HepG2 (cell line): Measurements from ENCODE around the gene ETFDH. TPM values are rescaled to one million over a fixed set of nuclear protein-coding genes. Genes with fewer than 3 reads are reported as not detected.

Source experiments
- AKAP8 ChIP-seq: sonication (generic); formaldehyde crosslinking; IDR thresholded peaks from 2 replicates; pipeline ENCODE4 v1.5.1; 2020; ENCODE audit warnings: mild to moderate bottlenecking, missing genetic modification reagents
- ATF5 ChIP-seq: sonication (generic); formaldehyde crosslinking; IDR thresholded peaks from 2 replicates; pipeline ENCODE4 v1.4.0; 2020; ENCODE audit warnings: mild to moderate bottlenecking, low read depth, missing genetic modification reagents
- BHLHE40 ChIP-seq: IDR thresholded peaks from 2 replicates; pipeline ENCODE4 v1.6.1; 2011; ENCODE audit warnings: low read length, improper control_type of control experiment
- CENPBD1 ChIP-seq: sonication (generic); formaldehyde crosslinking; IDR thresholded peaks from 2 replicates; pipeline ENCODE4 v1.8.0; 2022; ENCODE audit warnings: missing genetic modification reagents, low read depth, mild to moderate bottlenecking, borderline replicate concordance
- EED ChIP-seq: sonication (generic); formaldehyde crosslinking; IDR thresholded peaks from 2 replicates; pipeline ENCODE4 v1.5.0; 2020; ENCODE audit warnings: mild to moderate bottlenecking, missing genetic modification reagents
- MTA1 ChIP-seq: sonication (generic); formaldehyde crosslinking; IDR thresholded peaks from 2 replicates; pipeline ENCODE4 v1.4.0; 2020; ENCODE audit warnings: missing genetic modification reagents, mild to moderate bottlenecking, borderline replicate concordance
- NFIC ChIP-seq: IDR thresholded peaks from 2 replicates; pipeline ENCODE4 v1.6.1; 2012; ENCODE audit warnings: mild to moderate bottlenecking, low read length, inconsistent platforms
- NKX3-1 ChIP-seq: sonication (generic); formaldehyde crosslinking; IDR thresholded peaks from 2 replicates; pipeline ENCODE4 v1.5.0; 2020; ENCODE audit warnings: missing genetic modification reagents
- RFX5 ChIP-seq: IDR thresholded peaks from 2 replicates; pipeline ENCODE4 v1.6.1; 2011; ENCODE audit warnings: low read depth, low read length, improper control_type of control experiment
- SOX5 ChIP-seq: IDR thresholded peaks from 2 replicates; pipeline ENCODE4 v1.6.1; 2016; ENCODE audit warnings: borderline replicate concordance
- SOX6 ChIP-seq, 2 experiments: fragments of 450-650 bp in 1 of 2; sonication (generic) in 1 of 2; formaldehyde crosslinking in 1 of 2; IDR thresholded peaks; 2 replicates each; pipeline versions ENCODE4 v1.4.0 to v1.6.1; 2017 to 2020; ENCODE audit warnings: antibody characterized with exemption in 1 of 2, mild to moderate bottlenecking in 1 of 2, missing genetic modification reagents in 1 of 2
- THYN1 ChIP-seq: sonication (generic); formaldehyde crosslinking; IDR thresholded peaks from 2 replicates; pipeline ENCODE4 v1.8.1; 2023; ENCODE audit warnings: low read depth, mild to moderate bottlenecking, moderate library complexity, missing genetic modification reagents, borderline replicate concordance
- TRIM24 ChIP-seq: sonication (generic); formaldehyde crosslinking; IDR thresholded peaks from 2 replicates; pipeline ENCODE4 v1.8.0; 2022; ENCODE audit warnings: mild to moderate bottlenecking, missing genetic modification reagents
- ZBTB46 ChIP-seq: sonication (generic); formaldehyde crosslinking; IDR thresholded peaks from 2 replicates; pipeline ENCODE4 v1.4.0; 2020; ENCODE audit warnings: mild to moderate bottlenecking, missing genetic modification reagents, borderline replicate concordance
- ZNF224 ChIP-seq: sonication (generic); formaldehyde crosslinking; IDR thresholded peaks from 2 replicates; pipeline ENCODE4 v1.5.0; 2020; ENCODE audit warnings: mild to moderate bottlenecking, missing genetic modification reagents
- ZNF543 ChIP-seq: sonication (generic); formaldehyde crosslinking; IDR thresholded peaks from 2 replicates; pipeline ENCODE4 v1.4.0; 2020; ENCODE audit warnings: mild to moderate bottlenecking, missing genetic modification reagents
- ZNF674 ChIP-seq: sonication (generic); formaldehyde crosslinking; IDR thresholded peaks from 2 replicates; pipeline ENCODE4 v1.5.0; 2020; ENCODE audit warnings: low read depth, mild to moderate bottlenecking, missing genetic modification reagents
- ZNF704 ChIP-seq: sonication (generic); formaldehyde crosslinking; IDR thresholded peaks from 2 replicates; pipeline ENCODE4 v1.8.1; 2023; ENCODE audit warnings: mild to moderate bottlenecking, inconsistent platforms, moderate library complexity, missing genetic modification reagents, borderline replicate concordance
- ZNF747 ChIP-seq: sonication (generic); formaldehyde crosslinking; IDR thresholded peaks from 2 replicates; pipeline ENCODE4 v1.8.1; 2023; ENCODE audit warnings: missing genetic modification reagents, mild to moderate bottlenecking, borderline replicate concordance
- ZNF782 ChIP-seq: sonication (generic); formaldehyde crosslinking; IDR thresholded peaks from 2 replicates; pipeline ENCODE4 v1.4.0; 2020; ENCODE audit warnings: missing genetic modification reagents, mild to moderate bottlenecking, borderline replicate concordance
- ZSCAN29 ChIP-seq: sonication (generic); formaldehyde crosslinking; conservative IDR thresholded peaks from 2 replicates; pipeline ENCODE4 v1.4.0; 2020; ENCODE audit warnings: mild to moderate bottlenecking, missing genetic modification reagents
- polyA plus RNA-seq, 8 experiments: library from polyadenylated mRNA; depleted of rRNA in 3 of 8; stranded (reverse) in 7 of 8; unstranded in 1 of 8; fragments of >200 nt; fragmentation: Illumina TruSeq in 4 of 8; extraction: Trizol in 4 of 8; gene quantifications; 2 replicates each; pipeline versions ENCODE4 v1.2.1 to v1.2.3, GENCODE V29; 2011 to 2016; ENCODE audit warnings: low read depth in 4 of 8, missing spikeins in 1 of 8, mixed read lengths in 1 of 8; ENCODE audit not compliant: insufficient read depth in 1 of 8
- total RNA-seq, 5 experiments: library from RNA; depleted of rRNA; stranded (reverse); fragments of >200 nt; fragmentation: Illumina TruSeq; extraction: Trizol; gene quantifications; 2 replicates each; pipeline ENCODE4 v1.2.3, GENCODE V29; 2016; ENCODE audit warnings: low read depth in 1 of 5
- TF ChIP-seq, protein P1 (sequence below): sonication (generic); formaldehyde crosslinking; IDR thresholded peaks from 2 replicates; pipeline ENCODE4 v1.8.0; 2023; ENCODE audit warnings: mild to moderate bottlenecking, missing genetic modification reagents

ETFDH gene
- total and polyA plus RNA-seq, 2 of the 13 experiments (the other 11 are each of a cell fraction or from before 2014, with no cell fraction given) = 14.7 to 17.8 TPM

GRCh38 chr4:158670975-158671664, 976 bp upstream of the ETFDH start (continued):
- TF ChIP-seq SOX5 (CRISPR knock-in tag) (peak; percentile 30; the same call in 1 of the 2 replicates), AKAP8 (CRISPR knock-in tag) (0 out of 2 replicates have a peak, but pooled peaks have one; percentile 42), ZBTB46 (CRISPR knock-in tag) (0 out of 2 replicates have a peak, but pooled peaks have one; percentile 37), CENPBD1 (0 out of 2 replicates have a peak, but pooled peaks have one; percentile 20), MTA1 (0 out of 2 replicates have a peak, but pooled peaks have one; percentile 47), RFX5 (no peak), THYN1 (CRISPR knock-in tag) (no peak), BHLHE40 (0 out of 2 replicates have a peak, but pooled peaks have one; percentile 17), ATF5 (0 out of 2 replicates have a peak, but pooled peaks have one; percentile 74), ZNF782 (CRISPR knock-in tag) (0 out of 2 replicates have a peak, but pooled peaks have one; percentile 5), ZNF674 (0 out of 2 replicates have a peak, but pooled peaks have one; percentile 40), NFIC (no peak), ZNF543 (CRISPR knock-in tag) (peak; percentile 51; the same call in 1 of the 2 replicates), ZNF704 (CRISPR knock-in tag) (peak; percentile 5; the same call in 1 of the 2 replicates), ZNF747 (CRISPR knock-in tag) (0 out of 2 replicates have a peak, but pooled peaks have one; percentile 23), ZNF224 (0 out of 2 replicates have a peak, but pooled peaks have one; percentile 7), NKX3-1 (CRISPR knock-in tag) (no peak), ZSCAN29 (CRISPR knock-in tag) (0 out of 2 replicates have a peak, but pooled peaks have one; percentile 38), EED (CRISPR knock-in tag) (0 out of 2 replicates have a peak, but pooled peaks have one; percentile 68), SOX6 (IDR thresholded peaks at IDR 0.05) (no peak), SOX6 (CRISPR knock-in tag; IDR thresholded peaks at IDR 0.05) (peak; percentile 47), TRIM24 (CRISPR knock-in tag) (no peak)
- TF ChIP-seq, protein P1, sequence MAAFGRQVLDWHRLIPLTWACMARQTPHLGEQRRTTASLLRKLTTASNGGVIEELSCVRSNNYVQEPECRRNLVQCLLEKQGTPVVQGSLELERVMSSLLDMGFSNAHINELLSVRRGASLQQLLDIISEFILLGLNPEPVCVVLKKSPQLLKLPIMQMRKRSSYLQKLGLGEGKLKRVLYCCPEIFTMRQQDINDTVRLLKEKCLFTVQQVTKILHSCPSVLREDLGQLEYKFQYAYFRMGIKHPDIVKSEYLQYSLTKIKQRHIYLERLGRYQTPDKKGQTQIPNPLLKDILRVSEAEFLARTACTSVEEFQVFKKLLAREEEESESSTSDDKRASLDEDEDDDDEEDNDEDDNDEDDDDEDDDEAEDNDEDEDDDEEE (CRISPR knock-in tag) = peak; percentile 55; the same call in 1 of the 2 replicates
